HG03139 (cell line): ENCODE results near the gene OTUD5.

Experiments
- ATAC-seq: cut with Tn5 transposase; IDR thresholded peaks from one replicate; pipeline ENCODE4 v1.9.1; 2021; ENCODE audit not compliant: unreplicated experiment

The OTUD5 gene

DNA sequence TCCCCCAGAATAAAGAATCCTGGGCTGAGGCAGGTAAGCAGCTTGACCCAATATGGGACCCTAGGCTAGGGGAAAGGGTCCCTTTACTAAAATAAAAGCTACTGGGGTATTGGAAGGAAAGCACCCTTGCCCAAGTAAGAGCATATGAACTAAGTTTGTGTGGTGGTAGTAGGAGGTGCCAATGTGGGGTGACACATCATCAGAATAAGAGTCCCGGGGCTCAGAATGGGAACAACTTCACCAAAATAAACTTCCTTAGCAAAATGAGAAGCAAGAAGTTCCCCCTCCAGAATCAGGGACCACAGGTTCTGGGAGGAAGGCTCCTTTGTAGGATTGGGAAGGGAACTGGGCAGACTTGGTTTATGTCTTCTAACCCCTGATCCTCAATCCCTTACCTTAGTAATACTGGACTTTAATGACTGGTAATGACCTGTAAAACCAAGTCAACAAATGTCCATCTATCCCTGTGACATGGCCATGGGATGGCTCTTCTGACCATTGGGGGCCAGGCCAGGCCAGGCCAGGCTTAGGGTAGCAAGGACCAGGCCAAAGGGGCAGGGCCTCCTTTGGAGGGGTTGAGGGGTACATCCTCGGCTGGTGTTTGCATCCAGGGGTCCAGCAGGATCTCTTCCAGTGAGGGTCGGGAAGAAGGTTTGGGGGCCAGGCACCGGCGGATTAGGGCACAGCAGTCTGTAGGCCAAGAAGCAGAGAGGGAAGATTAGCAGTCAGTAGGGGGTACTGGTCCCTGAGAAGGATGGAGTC lies 43.6 kb downstream of the OTUD5 start:
- no peak for ATAC-seq

DNA sequence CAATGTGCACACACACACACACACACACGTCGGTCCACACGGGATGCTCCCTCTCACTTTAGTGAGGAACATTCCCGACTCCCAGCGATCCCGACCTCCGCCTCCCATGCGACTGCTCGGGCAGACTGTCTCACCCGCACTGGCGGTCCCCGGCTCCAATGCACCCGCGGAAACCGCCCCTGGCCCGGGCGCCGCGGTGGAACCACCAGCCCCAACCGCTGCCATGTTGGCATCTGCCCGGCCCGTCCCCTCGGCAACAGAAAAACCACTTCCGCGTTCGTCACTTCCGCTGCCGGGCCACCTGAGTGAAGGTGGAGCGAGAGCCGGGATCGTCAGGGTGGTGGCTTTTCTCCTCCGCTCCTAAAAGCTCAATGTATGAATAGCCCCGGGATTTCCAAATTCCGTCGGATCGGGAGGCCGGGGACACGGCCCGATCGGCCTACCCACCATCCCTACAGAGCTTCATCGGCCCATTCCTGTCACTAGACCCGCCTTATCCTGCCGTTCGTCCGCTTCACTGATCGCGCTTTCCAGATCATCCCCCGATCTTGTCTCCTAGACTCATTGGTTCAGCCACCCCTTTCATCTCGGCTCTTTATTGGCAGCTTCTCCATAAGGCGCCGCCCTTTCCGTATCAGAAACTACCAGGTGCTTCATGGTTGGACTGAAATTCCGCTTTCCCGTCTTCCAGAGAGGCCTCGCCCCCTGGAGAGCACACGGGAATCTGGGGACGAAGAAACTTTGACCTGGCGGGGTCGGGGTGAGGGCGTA lies 45.8 kb downstream of the OTUD5 start, which contains the start of gene SLC35A2:
SLC35A2 (minus strand) TSS at position 235 of the 771 bp plus-strand sequence; CDS start at position 225, 10 bp downstream.
- ATAC-seq = peak; percentile 66

DNA sequence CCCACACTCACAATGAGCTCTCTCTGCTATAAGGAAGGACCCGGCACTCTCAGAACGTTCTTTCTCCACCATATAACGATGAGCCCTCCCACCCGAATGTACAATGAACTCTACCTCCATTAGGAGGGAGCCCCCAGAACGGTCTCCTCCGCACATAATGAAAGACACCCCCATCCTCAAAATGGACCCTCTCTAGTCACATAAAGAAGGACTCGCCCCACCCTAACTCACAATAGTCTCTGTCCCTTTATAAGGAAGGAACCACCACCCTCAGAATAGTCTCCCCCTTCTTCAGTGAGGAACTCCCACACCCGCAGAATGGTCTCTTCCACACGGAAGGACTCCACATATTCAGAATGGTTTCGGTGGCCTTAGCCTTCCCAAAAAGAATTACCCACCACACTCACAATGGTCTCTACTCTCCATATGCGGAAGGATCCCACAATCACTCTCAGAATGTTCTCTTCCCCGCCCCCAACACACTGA lies 46.4 kb downstream of the OTUD5 start:
- ATAC-seq = no peak

DNA sequence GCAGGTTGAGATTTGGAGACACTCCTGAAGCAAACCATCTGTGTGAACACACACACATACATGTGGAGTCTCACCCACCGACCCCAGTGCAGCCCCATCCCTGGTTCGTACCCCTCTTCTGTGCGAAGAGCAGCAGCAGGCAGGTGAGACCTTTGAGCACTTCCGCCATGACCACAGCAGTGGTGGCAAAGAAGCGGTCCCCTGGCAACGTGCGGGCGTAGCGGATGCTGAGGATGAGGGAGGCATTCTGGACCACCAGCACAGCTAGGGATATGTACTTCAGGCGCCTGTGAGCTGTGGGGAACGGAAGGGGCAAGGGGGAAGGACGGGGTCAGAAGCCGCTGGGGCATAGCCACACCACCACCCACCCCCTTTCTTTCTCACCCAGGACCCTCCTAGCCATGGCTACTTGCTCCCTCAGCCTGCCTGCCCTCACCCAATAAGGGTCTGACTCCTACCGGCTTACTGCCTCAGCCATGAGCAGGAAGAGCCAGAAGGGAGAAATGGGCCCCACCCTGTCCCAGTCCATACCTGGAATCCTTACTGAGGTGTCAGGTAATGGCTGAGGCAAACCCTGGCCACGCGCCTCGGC lies 47.6 kb downstream of the OTUD5 start:
- no peak for ATAC-seq

DNA sequence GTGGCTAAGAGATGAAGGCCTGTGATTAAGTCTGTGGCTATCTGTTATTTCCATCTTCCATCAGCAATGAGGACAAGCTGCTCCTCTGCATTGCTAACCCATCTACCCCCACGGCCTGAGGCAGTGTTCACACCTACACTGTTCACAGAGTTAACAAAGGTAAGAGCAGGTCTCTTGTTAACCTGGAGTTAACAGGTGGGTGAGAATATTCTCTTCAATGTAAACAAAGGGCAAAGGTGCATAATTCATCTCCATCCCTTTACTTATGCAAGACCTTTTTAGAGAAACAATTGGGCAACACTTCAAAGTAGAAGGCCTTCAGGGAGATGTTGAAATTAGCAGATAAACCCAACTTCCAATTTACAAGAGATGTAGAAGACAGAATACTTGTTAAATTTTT lies 48.8 kb downstream of the OTUD5 start:
- no peak for ATAC-seq

DNA sequence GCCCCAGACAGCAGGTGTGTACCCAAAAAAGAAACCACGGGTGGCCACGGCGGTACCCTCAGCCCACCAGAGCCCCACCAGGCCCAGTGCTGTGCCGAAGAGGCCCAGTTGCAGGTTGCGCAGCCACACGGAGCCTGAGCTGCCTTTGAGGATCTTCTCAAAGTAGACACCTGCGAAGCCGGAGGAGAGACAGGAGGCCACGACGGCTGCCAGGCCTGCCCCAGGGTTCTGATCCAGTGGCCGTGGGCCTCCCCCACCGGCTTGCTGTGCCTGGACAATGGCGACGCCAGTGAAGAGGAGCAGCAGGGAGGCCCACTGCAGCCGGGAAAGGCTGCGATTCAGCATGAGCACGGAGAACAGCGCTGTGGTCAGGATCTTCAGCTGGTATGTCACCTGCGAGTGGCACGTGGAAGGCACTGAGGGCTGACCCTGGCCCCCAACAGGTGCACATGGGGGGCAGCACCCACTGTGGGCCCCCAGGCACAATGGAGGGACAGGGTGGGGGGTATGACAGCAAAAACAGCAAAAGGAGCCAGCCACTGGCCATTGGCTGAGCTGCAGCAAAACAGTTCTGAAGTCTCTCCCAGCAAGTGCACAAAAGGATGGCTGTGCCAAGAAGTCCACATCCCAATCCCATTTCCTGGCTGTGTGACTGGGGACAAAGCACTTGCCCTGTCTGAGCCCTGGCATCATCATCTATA lies 52.2 kb downstream of the OTUD5 start:
- no peak for ATAC-seq

DNA sequence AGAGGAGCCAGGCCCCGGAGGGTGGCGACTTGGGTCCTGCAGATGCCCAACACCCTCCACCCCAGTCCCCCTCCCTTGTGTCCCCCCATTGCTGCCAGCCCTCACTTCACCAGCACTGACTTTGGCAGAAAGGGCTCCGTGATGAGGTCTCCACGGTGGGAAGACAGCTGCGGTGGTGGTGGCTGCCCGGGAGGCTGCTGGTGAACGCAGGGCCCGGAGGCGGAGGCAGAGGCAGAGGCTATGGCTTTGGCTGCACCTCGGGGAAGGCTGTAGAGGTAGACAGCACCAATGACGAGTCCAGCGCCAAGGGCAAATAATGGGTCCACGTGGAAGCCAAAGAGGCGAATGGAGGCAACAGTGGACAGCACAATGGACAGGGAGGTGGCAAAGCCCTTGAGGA lies 52.8 kb downstream of the OTUD5 start:
- no peak for ATAC-seq

DNA sequence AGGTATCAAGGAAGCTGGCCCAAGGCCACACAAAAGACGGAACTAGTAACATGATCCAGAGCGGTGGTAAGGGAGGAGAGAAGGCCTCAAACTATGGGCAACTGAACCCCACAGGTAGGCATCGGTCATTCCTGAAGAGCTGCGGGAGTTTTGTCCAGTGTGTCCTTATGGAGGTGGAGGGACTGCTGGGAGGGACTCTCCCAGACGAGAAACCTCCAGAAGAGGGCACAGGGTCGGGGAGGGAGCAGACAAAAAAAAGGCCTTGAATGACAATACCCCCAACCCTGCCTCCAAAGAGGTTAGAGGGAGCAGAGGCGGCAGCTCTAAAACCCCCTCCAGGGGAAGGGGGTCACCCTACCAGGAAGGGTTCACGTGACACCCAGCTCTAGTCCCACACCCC lies 53.2 kb downstream of the OTUD5 start:
- no peak for ATAC-seq

DNA sequence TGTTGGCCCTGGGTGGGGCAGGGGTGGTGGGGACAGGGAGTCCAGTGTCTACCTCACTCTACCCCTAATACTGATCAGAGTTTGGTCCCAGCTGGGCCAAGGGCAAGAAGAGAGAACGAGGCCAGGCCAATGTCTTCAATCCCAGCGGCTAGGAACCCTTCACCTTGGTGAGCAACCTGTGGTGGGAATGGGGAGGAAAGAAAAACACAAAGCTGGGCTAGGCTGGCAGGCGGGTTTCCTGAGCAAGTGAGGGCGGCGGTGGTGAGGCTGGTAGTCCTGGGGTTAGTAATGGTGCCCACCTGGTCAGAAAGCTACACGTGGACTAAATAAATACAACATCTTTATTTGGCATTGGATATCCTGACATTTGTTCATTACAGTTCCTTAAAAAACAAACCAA lies 54.1 kb downstream of the OTUD5 start:
- ATAC-seq = no peak

DNA sequence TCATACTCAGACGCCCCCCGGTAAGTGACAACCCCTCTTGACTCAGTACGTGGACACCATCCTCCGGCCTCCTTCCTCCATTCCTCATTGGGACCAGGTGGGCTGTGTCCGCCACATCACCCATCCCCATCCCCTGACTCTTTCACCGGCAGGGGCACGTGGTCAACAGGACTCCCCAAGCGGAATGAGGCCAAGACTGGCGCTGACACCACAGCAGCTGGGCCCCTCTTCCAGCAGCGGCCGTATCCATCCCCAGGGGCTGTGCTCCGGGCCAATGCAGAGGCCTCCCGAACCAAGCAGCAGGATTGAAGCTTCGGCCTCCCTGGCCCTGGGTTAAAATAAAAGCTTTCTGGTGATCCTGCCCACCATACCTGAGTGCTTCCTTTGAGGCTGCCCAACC lies 54.6 kb downstream of the OTUD5 start:
- ATAC-seq = no peak

DNA sequence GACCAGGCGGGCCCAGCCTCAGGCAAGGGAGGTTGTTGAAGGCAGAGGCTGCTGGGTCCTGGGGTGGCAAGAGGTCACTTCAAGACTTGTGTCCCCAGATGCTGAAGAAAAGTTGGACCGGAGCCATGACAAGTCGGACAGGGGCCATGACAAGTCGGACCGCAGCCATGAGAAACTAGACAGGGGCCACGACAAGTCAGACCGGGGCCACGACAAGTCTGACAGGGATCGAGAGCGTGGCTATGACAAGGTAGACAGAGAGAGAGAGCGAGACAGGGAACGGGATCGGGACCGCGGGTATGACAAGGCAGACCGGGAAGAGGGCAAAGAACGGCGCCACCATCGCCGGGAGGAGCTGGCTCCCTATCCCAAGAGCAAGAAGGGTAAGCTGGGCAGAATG lies 55.3 kb downstream of the OTUD5 start:
- ATAC-seq = no peak

DNA sequence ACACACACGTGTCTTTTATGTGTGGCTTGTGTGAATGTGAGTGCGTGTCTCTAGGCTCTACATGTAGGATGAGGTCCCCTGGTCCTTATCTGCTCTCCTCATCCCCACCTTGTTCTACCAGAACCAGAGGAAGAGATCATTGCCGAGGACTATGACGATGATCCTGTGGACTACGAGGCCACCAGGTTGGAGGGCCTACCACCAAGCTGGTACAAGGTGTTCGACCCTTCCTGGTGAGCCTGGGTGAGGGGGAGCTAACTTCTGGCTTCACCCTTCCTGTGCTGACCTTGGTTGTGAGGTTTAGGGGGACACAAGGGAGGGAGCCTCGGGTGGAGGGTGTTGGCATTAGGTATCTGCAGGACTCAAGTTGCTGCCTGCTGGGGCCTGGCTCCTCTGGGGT lies 56.3 kb downstream of the OTUD5 start:
- no peak for ATAC-seq

DNA sequence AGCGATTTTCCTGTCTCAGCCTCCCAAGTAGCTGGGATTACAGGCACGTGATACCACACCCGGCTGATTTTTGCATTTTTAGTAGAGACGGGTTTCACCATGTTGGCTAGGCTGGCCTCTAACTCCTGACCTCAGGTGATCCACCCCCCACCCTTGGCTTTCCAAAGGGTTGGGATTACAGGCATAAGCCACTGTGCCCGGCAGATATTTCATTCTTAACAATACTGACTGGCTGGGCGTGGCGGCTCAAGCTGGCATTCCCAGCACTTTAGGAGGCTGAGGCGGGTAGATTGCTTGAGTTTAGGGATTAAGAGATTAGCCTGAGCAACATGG lies 58.4 kb downstream of the OTUD5 start:
- no peak for ATAC-seq

DNA sequence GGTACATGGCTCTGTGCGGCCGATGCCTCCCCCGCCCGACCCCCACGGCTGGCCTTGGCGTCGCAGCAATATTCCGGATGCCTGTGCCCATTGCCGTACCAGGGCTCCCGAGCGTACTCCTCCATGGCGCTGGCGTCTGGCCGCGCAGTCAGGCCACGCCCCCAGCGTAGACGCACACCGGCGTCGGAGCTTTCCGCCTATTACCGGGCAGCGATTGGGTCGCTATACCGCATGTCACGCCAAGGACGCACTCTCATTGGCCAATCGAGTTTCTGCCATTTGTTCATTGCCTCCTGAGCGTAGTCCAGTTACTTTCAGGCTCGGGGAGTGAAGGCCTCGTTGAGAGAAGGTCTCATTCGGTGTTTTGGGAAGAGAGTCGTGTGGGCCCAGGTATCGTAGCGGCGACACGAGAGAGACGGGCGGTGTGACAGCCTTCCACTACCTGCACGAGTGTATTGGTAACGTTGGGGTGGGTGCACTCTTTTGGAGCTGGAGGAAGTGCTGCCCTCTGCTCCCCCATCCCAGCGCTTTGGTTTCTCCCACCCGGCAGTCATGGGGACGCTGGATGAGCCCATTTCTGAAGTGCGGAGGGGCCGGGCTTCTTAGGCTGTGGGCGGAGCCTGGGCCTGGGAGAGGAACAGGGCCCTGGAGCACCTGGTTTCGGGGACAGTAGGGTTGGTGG lies 59.6 kb downstream of the OTUD5 start, which contains the start of the genes PQBP1 and TIMM17B:
PQBP1 (plus strand) TSS at position 306 of the 682 bp plus-strand sequence. CDS start 580 bp downstream, outside the sequence.
TIMM17B (minus strand) TSS at position 144 of the 682 bp plus-strand sequence; CDS start at position 125, 19 bp downstream.
- ATAC-seq = peak; percentile 86

DNA sequence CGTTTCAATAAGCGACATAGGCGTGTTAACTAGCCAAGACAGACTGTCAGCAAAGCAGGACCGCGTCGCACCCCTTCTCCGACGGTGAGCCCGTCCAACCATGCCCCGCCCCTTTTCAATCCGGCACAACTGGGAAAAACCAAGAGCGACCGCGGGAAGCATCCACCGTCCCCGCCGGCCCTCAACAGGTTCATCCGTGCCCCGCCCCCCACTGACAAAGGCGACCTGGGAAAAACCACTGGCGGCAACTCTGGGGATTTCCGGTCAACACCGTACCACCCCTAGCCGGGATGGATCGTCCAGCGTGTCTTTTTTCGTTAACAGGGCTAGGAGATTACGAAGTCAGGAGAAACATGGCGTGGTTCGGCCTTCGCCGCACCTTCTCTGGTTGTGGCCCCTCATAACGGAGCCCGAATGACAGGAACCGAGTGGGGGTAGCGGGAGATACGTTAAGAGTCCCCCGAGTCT lies 60.2 kb downstream of the OTUD5 start:
- peak; percentile 18 for ATAC-seq

DNA sequence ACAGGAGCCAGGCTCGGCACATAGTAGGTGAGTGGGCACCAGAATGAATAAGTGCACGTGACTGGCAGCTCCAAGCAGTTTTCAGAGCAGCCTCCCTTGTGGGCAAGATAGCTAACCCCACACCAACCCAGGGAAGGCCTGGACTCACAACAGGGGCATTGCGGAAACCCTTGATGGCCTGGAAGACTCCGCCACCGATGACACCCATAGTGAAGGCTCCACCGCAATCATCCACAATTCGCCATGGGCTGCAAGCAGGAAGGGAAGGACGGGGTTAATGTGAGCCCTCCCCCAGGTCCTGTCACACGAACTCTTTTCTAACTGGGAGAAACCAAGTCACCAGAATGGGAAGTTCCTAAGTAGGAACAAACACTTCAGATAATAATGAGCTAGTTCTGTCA lies 60.8 kb downstream of the OTUD5 start:
- ATAC-seq = no peak

DNA sequence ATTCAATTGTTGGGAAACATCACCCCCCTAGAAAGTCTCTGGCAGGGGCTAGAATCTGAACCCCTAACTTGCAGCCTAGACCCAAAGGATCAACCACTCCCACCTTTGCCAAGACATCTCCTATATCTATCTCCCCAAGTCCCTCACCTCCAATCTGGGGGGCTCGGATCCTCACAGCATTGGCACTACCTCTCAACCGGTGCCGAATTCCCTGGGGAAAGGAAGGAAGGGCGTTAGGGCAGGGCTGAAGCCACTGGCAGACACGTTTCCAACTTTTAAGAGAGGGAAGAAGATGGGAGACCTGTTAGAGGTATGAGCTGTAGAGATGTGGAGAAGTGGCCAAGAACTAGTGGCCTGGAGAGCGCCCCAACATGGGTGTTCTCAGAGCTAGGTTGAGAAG lies 62.5 kb downstream of the OTUD5 start:
- ATAC-seq = no peak

DNA sequence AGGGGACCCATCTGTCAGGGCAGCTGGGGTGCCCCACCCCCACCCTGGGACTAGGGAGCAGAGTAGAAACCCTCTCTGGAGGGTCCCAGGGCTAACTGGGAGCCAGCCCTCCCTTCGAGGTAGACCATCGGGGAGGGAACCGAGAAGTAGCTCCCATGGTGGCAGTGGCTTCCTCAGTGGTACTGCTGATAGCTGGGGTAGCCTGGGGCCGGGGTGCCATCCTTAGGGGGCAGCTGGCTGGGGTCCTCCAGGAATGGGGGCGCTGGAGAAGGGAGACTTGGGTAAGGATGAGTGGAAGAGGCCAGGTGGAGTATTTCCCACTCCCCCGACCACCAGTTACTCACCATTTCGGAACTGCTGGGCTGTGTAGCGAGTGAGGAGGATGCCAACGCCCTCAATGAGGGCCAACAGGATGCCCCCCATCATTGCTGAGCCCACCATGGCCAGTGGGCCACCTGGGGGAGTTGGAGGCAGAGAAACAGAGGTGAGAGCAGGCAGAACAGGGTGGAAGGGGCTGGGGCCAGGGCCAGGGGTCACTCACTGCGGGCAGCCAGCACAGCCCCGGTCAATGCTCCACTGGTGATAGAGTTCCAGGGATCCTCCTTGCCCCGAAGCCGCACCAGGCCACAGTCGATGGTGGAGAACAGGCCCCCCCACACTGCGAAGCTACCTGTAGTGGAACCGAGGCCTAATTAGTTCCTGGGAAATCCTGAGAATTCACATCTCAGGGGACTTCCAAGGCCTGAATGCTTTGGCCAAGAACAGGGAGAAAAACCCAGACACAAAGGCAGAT lies 63.7 kb downstream of the OTUD5 start:
- ATAC-seq = no peak

DNA sequence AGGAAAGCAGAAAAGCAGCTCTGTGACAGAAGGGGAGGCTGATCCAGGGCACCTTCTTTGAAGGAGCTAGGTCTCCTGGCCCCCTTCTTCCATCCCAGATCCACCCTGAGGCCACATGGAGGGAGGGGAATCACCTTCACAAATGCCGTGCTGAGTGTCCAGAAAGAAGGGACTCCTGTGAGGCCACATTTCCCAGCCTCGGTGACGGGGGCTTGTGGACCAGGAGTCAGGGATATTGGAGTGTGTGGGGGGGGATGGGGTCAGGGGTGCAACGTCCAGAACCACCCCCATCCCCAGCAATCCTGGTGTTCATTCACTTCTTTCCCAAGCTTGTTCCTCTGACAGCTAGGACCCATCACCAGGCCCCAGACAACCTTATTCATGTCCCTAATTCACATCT lies 64.5 kb downstream of the OTUD5 start:
- no peak for ATAC-seq
